NCI-H1105 (cell line): ENCODE data around the gene CFAP97D2.
"Not testable (repeated sequence)": the region's sequence is repeated elsewhere in the genome, so short reads cannot be mapped to it uniquely, and the experiment has no call there.

Experiments
- DNase-seq: peaks from one replicate; lab custom pipeline; 2025; lab: John Stamatoyannopoulos, UW

The CFAP97D2 gene

DNA sequence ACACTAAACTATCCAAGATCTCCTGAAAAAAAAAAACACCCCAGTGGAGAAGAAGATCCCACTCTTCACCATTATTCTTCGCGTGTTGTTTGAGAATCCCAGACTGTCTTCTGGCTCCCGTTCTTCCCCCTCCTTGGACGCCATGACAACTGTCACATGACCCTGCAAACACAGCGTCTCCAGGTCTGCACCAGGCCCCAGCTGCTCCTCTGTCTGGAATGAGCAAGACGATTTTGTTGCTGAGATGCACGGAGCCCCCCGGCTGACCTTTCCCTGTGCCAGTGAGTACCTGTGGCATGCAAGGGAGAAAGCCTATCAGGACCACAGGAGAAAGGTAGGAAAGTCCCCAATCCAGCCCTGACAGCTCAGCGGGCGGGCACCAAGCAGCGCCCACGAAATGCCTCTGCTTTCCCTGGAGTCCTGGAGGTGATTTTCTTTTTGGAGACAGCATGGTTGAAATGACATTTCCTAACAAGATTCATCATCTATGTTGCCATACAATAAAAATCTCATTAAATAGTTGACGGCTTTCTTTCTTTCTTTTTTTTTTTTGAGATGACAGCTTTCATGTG is at the start of gene CFAP97D2:
TSS of gene CFAP97D2 (plus strand) at position 171 of the 572 bp plus-strand sequence. CDS start at position 245, 74 bp downstream.
- no peak for DNase-seq

DNA sequence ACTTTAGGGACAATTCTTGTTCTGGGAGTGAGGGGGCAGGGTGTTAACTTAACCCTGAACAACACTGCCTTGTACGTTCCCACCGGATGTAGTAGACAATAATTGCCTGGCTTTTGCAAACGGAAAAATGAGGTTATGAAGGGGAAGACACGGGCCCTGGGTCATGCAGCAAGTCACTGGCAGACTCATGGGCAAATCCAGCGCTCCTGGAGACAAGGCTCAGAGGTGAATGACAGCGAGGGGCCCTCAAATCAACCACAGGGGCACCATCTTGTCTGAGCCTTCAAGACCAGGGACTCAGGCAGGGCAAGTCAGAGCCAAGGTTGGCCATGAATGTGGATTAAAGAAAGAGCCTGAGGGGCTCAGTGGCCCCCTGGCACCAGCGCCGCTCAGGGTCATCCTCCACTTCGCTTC is 49.4 kb upstream of the CFAP97D2 start:
- DNase-seq: no peak

GRCh38 chr13:114130131-114130836 is 48.8 kb upstream of the CFAP97D2 start:
- DNase-seq: no peak

DNA sequence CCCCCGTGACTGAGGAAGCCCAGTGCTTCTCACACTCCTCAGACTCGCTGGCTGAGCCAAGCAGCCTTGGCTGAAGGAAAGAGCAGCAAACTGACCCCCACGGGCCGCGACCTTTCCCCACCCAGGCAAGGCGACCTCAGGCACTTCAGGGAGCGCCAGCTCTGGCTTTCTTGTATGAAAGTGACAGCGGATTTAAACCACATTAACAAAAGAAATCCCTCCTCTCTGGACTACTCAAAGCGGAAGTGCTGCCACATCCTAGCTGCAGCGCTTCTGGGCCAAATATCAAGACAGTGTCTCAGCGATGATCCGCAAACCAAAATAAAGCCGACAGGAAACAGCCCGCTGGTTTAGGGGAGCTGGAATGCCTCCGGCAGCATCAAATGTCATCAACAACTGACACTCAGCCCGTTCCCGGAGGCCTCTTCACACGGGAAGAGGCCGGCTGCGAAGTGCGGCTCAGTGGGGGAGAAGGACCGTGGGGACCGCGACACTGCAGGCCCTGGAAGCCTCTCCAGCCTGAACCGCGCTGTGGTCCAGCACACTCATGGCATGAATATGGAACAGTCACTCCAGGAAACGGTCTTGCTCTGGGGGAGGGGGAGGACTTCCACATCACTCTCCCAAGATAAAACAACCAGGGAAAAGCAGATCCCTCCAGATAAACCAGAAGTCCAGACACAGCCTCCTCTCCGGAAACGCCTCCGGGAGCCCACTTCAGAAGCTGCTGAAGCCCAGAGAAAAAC is 48.0 kb upstream of the CFAP97D2 start:
- DNase-seq: no peak

DNA sequence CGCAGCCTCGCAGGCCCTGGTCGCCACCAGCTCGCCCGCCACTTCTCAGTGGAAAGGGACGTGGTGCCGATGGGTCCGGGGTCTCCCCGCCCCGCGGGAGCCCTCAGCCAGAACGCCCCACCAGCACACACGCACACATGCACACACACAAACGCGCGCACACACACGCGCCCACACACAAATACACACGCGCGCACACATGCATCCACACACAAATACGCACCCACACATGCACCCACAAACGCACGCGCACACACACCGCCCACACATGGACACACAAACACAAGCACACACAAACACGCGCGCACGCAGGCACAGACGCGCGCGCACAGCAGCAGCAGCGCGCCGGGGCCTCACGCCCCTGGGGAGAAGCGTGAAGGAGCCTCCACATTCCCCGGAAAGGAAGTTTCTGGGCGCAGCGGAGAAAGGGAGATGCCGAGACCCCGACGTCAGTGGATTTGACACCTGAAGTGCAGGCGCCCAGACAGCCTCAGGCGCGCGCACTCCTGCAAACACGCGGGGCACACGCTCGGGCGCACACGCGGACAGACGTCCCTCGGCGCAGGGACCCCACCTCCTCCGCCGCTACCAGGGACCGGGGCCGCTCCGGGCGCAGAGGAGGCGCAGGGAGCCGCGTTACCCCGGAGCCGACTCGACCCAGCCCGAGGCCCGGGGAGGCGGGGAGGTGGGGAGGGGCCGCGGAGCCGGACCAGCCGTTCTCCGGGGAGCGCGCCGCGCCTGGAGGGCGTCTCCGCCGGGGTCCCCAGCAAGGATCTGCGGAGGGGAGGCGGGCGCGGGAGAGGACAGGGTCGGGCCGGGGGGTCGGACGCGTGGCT is 47.3 kb upstream of the CFAP97D2 start:
- DNase-seq: no peak

DNA sequence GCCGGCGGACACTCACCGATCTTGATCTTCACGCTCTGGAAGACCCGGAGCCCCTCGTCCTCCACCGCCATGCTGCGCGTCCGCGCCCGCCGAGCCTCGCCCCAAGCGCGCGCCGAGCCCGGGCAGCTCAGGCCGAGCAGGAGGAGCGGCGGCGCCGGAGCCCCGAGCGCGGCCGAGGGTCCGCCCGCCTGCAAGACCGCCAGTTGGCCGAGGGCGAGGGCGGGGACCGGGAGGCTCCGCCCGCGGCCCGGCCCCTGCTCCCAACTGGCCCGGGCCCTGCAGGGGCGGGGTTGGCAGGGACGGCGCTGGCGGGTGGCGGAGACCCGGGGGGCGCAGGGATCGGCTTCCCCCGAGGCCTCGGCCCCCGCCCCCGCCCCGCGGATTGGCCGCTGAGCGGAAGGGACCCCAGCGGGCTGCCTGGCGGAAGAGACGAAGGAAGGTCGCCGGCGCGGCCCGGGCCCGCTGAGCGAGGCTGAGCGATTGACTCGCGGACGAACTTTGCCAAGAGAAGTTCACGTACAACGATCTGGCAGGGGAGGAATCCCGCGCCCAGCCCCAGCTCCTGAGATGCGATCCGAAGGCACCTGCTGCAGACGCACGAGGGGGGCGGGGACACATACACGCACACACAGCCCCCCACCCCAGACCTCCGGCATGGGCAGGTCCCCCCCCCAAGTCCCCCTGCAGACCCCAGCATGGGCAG is 46.5 kb upstream of the CFAP97D2 start, which contains the start of gene RASA3:
TSS of gene RASA3 (minus strand) at position 205 of the 703 bp plus-strand sequence. CDS start at position 71, 134 bp downstream.
- DNase-seq: peak; percentile 74

GRCh38 chr13:114133126-114133525 is 45.9 kb upstream of the CFAP97D2 start:
- not testable (repeated sequence) for DNase-seq

GRCh38 chr13:114133552-114133951 is 45.5 kb upstream of the CFAP97D2 start:
- not testable (repeated sequence) for DNase-seq

DNA sequence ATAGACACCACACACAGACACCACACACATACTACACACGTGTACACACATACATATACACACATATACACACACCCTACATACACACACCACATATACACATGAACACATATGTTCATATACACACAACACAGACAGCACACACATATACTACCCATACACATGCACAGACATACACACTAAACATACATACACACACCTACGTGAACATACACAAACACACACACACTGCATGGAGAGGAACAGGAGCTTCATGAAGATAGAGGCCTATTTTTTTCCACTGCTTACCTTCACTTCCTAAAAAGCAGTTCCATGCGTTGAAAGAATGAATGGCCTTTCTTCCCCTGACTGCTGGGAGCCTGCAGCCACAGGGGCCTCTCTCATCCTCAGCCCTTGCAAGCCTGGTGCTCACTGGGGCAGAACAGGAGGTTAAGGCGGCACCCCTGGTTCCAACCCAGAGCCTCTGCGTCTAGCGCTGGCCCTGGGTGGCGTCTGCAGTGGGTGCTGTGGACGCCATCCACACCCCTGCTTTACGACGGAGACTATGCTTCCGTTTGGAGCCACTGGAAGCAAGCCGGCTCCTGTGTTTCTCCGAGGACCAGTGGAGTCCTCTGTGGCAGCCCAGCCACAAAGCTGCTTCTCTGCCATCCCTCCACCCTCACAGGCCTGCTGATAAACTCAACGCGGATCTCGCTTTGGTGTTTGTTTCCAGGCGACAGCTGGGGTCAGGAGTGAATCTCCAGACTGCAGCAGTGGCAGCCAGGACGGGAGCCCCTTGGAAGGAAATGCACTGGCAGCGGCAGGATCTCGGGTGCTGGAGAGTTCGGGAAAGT is 44.7 kb upstream of the CFAP97D2 start:
- no peak for DNase-seq

DNA sequence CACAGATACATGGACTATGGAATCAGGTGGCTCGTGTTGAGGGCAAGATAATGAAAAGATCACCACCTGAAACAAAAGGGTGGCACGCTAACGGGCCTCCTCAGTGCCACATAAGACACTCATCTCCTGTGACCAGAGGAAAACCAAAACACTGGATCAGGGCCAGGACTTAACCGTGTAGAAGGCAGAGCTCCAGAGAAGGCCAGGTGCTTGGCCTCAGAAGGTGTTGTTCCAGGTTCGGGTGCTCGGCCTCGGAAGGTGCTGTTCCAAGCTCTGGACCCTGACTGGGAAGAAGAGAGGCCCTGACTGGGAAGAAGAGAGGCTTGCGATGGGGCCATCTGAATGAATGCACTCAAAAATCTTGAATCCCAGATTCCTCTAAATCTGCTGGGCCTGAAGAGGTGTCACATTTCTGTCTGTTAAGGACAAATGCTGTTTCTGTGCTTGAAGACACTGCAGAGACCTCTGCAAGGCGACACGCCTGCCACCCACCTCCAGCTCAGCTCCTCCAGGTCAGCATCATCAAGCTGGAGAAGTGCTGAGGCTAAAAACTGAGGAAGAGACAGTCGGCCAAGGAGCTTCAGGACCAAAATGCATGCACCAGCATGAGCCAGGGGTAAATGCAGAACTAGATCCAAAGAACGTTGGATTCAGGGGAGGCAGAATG is 44.0 kb upstream of the CFAP97D2 start:
- DNase-seq: no peak

- DNase-seq: no peak
These were observed 43.3 kb upstream of the CFAP97D2 start for GRCh38 chr13:114135731-114136171.

DNA sequence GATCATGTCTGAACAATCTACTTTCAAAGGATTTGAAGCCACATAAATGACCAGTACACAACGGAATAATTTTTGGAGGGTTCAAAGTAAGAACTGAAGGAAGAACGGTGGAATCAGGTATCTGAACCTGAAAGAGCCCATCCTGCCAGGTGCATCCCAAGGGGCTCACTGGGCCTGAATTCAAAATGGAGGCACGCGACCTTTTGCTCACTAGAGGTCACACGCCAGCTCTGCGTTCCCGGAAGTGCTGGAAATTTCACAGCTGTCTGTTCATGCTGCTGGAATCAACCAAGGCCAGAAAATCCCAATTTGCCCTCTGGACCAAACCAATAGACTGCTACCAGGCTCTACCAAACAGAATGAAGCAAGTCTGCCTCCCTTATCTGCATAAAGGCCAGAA is 42.5 kb upstream of the CFAP97D2 start:
- no peak for DNase-seq

DNA sequence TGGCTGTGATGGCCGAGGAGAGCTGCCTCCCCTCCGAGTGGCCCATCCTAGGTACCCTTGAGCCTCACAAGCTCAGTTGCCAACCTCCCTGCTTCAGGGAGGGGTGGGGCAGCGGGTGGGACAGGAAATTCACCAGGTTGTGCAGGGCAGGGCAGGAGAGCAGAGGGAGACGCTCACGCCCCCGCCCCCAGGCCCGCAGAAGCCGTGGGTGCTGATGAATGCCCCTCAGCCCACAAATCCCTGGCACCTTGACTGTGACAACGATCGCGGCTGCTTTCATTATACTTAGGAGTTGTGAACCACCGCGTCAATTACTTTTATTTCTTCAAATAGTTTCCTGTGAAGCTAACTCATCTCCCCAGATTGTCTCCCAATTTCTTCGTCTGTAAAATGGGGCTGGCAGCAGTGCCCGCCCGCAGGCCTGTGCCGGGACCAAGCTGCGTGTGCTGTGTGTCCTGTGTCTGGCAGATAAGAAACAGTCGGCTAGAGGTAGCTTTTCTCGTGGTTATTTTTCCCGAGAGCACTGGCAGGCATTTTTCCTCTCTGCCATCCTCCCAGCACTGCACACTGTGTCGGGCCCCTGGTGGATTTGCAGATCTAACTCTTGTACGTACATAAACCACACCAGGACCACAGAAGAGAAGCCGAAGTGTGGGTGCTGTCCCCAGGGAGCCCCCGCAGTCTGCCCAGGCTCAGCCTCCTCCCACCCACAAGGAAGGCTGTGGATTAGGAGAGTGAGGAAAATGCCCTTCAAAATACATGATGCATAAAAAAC is 38.7 kb upstream of the CFAP97D2 start:
- no peak for DNase-seq

GRCh38 chr13:114140906-114141250 is 38.2 kb upstream of the CFAP97D2 start:
- no peak for DNase-seq

GRCh38 chr13:114141261-114141996 is 37.6 kb upstream of the CFAP97D2 start:
- DNase-seq: no peak

GRCh38 chr13:114142137-114142550 is 36.9 kb upstream of the CFAP97D2 start:
- DNase-seq: no peak

GRCh38 chr13:114142640-114143490 is 36.2 kb upstream of the CFAP97D2 start:
- peak; percentile 78 for DNase-seq
